GM18519 (cell line): ENCODE results near the gene STX1A.

Experiments
- ATAC-seq: cut with Tn5 transposase; IDR thresholded peaks from one replicate; pipeline ENCODE4 v1.9.1; 2021; ENCODE audit warnings: mild to moderate bottlenecking, moderate library complexity; ENCODE audit not compliant: unreplicated experiment, low FRiP score

The STX1A gene

DNA sequence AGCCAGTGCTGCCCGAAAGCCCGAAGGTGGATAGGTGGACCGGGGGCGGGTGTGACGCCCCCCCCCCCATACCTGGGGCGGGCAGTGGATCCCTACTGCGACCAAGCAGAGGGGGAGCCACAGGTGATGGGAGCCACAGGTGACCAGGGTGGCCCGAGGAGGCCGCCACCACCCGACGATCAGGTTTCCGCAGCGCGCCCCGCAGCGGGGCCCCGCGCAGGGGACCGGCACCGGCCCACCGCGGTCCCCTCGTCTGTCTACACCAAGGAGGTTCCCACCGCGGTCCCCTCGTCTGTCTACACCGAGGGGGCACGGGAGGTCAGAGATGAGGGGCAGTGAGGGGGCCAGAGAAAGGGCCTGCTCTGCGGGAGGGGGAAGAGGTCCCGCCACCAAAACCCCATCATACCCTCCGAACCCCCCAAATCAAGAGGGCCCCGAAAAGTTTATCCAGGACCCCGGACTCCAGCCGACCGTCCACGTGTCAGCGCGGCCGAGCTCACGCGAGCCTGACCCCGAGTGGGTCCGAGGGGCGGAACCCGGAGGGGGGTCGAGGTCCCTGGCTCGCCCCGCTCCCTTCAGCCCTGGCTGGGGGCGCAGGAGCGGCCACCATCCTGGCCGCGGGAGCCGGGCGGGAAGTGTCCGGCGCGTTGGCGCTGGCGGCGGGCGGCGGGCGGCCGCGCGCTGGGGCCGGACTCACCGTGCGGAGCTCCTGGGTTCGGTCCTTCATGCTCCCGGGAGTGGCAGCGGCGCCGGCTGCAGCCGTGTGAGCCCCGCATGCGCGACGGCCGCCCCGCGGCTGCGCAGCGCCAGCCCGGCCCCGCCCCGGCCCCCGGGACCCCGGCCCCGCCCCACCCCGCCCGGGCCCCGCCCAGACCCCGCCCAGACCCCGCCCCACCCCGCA is at the start of gene STX1A:
Gene STX1A (minus strand): TSS at position 765 of the 901 bp plus-strand sequence. CDS start 38 bp downstream, at position 727.
- ATAC-seq = peak; percentile 66

DNA sequence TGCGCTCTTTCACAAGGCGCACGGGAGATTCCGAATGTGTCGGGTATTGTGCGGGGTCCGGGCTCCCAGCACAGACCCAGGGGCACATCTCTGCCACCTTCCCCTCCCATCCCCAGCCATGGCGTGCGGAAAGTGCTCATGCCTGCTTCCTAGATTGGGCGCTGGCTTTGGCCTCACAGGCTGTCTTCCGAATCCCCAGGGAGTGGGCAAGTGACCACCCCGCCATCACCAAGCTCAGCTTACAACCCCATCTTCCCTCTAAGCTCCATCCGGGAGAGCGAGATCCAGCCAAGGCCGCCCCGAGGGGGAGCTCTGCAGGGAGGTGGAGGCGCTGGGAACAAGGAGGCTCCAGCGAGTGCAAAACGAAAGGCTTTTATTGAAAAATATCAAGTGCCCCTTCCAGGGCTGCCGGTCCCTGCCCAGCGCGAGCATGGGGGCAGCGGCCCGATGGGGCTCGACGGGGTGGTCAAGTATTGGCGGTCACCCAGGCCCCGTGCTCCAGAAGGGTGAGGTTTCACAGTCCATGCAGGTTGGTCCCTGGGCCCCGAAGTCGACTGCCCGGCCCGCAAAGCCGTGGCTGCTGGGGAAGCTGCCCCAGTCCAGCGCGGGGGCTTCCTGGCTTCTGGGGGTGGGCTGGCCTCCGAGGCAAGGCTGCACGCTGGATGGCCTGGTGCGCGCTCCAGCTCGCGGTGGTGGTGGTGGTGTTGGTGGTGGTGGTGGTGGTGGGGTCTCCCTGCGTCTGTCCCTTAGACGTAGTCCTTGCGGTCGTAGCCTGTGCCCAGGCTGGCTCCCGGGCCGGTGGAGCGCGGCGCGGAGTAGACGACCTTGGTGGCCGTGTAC is 49.4 kb upstream of the STX1A start:
- no peak for ATAC-seq

DNA sequence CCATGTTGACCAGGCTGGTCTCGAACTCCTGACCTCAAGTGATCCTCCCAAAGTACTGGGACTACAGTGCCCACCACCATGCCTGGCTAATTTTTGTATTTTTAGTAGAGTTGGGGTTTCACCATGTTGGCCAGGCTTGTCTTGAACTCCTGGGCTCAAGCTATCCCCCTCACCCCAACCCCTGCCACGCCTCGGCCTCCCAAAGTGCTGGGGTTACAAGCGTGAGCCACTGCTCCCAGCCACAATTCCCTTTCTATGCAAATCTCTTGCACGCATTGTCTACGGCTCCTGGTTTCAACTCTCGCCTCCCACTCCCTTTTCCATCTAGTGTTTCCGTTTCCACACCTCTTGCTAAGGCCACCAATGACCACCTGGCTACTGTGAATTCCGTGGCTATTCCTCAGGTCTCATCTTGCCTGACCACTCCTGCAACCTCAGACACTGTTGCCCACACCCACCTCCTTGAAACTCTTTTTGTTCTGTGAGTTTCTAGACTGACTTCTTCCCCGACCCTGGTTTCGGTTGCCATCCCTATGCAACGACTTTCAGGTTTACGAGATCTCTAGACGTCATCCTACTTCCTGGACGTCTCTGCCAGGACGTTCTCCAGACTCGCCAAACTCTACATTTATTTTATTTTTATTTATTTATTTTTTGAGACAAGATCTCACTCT is 47.2 kb upstream of the STX1A start:
- ATAC-seq = no peak

GRCh38 chr7:73762659-73762999 is 43.2 kb upstream of the STX1A start:
- no peak for ATAC-seq

GRCh38 chr7:73761854-73762658 is 42.6 kb upstream of the STX1A start:
- ATAC-seq = no peak

GRCh38 chr7:73758581-73759138 is 39.2 kb upstream of the STX1A start:
- ATAC-seq = no peak

DNA sequence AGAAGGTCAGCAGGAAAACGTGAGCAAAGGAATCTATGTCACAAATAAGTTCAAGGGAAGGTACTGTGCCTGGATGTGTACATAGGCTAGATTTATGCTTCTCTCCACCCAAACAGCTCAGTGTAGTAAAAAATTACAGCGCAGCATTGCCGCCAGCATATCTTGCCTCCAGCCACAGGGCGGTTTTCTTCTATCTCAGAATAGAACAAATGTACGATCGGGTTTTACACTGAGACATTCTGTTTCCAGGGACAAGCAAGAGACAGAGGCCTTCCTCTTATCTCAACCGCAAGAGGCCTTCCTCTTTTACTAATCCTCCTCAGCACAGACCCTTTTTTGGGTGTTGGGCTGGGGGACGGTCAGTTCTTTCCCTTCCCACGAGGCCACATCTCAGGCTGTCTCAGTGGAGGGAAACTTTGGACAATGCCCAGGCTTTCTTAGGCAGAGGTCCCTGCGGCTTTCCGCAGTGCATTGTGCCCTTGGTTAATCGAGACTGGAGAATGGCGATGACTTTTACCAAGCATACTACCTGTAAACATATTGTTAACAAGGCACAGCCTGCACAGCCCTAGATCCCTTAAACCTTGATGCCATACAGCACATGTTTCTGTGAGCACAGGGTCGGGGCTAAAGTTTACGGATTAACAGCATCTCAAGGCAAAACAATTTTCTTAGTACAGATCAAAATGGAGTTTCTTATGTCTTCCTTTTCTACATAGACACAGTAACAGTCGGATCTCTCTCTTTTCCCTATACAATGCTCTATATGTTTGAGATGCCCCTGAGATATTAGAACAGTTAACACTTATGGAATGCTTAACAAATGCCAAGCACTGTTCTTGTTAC is 30.7 kb upstream of the STX1A start:
- no peak for ATAC-seq

DNA sequence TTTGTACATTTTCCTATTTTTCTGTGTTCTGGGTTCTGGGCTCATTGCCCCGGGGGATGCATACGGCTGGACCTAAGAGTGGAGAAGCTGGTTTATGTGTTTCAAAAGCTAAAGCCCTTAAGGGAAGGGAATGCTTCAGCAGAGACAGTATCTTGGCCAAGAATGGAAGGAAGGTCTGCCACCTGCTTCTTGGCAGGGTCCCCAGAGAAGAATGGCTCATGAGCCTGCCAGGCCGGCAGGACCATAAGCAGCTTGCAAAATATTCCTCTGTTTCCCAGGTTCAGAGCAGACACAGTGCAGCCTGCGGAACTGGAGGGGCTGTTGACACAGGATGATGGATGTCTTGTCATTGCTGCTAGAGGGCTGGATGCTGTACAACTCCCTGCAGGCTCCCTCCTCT is 26.9 kb upstream of the STX1A start:
- ATAC-seq = no peak

DNA sequence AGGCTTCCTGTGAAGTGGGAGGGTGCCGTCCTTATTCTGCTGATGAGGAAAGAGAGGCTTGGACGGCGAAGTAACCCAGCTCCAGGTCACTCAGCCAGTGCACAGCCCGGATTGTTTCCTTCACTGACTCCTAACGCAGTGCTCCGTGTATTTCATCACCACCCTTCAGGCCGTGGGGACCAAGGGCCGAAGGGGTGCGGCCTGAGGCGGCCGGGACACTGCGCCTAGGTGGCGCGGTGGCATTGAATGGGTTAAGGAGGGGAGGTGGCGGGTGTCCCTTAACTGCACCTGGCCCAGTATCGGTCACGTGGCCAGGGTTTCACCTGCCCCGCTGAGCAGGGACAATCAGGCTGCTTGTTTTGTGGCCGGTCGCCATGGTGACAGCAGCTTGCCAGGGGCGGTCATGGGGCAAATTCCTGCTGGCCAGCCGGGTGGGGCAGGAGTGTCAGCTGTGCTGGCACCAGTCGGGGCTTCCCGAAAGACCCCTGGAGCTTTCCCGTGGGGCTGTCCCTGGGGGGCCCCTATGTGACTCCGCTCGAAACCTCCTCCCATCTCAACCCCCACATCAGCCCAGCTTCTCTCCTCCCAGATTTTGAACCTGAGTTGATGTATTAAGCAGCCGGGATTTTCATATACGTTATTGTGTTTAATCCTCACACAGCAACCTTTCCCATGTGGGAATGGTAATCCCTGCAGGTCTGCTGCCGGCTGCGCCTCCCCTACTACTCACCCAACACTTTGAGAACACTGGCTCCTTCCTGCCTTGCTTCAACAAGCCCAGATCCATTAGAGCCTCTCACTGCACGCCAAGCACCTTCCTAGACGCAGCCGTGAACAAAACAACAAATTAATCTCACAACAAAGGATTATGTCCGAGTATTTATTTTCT is 23.5 kb upstream of the STX1A start:
- ATAC-seq = no peak

DNA sequence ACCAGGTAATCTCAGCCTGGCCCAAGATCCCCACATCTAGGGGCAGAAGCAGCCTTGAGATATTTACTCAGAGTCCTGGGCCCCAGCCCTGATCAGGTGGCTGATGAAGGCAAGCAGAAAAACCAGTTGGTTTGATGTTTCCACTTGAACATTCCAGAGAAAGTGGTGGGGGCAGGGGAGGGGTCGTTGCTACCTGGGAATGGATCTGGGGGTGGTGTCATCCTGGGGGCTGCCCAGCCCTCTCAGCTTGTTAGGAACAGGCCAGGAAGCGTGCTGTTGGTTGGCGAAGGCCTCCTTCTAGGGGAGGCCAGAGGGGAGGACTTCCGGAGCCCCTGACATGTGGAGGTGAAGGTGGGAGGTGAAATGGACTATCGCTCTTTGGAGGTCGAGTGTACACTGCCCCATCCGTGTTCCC is 22.9 kb upstream of the STX1A start:
- ATAC-seq = no peak

- ATAC-seq = no peak
Observed at GRCh38 chr7:73741600-73741999, 22.1 kb upstream of the STX1A start.

GRCh38 chr7:73740771-73741170 is 21.3 kb upstream of the STX1A start:
- ATAC-seq = no peak

DNA sequence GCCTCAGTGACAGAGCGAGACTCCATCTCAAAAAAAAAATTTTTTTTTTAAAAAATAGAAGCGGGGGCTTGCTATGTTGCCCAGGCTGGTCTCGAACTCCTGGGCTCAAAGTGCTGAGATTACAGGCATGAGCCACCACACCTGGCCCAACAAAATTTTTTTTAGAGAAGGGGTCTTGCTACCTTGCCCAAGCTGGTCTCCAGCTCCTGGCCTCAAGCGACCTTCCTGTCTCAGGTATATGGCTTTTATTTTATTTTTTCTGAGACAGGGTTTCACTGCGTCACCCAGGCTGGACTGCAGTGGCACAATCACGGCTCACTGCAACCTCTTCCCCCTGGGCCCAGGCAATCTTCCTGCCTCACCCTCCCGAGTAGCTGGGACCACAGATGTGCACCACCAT is 20.7 kb upstream of the STX1A start:
- no peak for ATAC-seq

GRCh38 chr7:73739387-73739767 is 19.9 kb upstream of the STX1A start:
- ATAC-seq = no peak

GRCh38 chr7:73738612-73739386 is 19.3 kb upstream of the STX1A start, which contains the start of gene ABHD11:
ABHD11 (minus strand) TSS chr7:73738802; CDS start chr7:73738770, 32 bp downstream.
- peak; percentile 75 for ATAC-seq

DNA sequence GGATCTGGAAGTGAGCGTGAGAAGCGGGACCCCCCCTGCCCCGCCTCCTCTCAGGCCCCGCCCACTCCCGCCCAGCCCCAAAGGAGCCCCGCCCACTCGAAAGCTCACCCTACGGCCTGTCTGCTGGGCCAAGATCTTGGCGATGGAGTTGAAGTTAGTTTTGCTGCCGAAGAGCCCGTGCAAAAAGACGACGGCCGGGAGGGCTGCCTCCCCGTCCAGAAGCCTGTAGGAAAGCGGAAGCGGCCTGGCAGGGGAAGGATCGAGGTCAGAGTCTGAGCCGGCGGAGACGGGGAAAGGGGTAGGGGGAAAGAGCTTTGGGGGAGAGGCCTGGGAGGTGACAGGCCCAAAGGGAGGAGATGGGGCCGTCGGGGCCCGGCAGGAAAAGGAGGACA is 18.7 kb upstream of the STX1A start:
- no peak for ATAC-seq

DNA sequence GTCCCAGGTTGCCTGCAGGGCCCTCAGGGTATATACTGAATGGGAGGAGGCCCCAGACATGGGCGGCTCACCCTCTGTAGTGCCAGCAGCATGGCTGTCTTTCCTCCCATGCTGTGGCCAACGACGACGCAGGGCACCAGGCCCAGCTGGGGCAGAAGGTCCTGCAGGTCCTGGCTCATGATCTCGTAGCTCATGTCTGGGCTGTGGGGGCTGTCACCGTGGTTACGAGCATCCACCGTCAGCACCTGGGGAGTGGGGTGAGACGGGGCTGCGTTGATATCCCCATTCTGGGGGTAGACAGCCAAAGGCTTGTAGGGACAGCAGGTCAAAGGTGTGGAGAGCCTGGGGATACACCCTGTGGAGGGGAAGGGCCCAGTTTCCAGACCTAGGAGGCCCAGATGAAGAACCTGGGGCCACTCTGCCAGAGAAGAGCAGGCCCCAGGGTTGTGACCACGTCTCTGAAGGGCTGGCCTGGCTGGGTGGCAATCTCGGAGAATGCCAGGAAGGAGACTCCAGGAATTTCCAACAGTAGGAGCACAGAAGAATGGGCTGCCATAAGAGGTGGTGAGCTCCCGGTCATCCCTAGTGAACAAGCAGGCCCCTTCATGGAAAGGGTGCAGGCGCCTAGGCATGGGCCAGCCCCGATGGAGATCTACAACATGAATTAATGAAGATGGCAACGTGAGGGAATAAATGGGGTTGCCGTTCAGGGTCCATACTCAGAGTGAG is 18.2 kb upstream of the STX1A start:
- ATAC-seq = no peak
